ENCODE data around the gene LRP1. TPM values are rescaled to one million over a fixed set of nuclear protein-coding genes. Genes with fewer than 3 reads are reported as not detected.

LRP1 gene
- total RNA-seq, 1 experiment from 2014 or later = 12.4 TPM

- H3K4me3 Mint-ChIP-seq (ENCODE audit: low read depth, unreplicated experiment) = no peak overlapping the region
- intact Hi-C loops (cut with micrococcal nuclease; ENCODE audit: unreplicated experiment) = no loop called here
- peaks cover 4% of the 10 kb centered on the region for H3K36me3 Mint-ChIP-seq (ENCODE audit: insufficient read depth, unreplicated experiment)
- no peaks in the 10 kb centered on the region for H3K9me3 Mint-ChIP-seq (ENCODE audit: low read depth, unreplicated experiment)
- peaks cover 9% of the 10 kb centered on the region for H3K27me3 Mint-ChIP-seq (ENCODE audit: unreplicated experiment)
- H3K4me1 Mint-ChIP-seq (ENCODE audit: low read depth, unreplicated experiment) = no peaks in the 10 kb centered on the region
- TF ChIP-seq CTCF (IDR thresholded peaks at IDR 0.05; ENCODE audit: unreplicated experiment) = no peak
- CTCF ChIA-PET = interaction anchor here (1.0 to 6.0 kb wide), 3 partner anchors 10 to 62 kb away, joined by 3 to 39 read pairs (median 3); partner anchors contain the start of gene LRP1
- DNase-seq = no peak
- H3K27ac Mint-ChIP-seq (ENCODE audit: unreplicated experiment) = no peak overlapping the region
- BruUV-seq (replicated peaks) = no TSS peak
Measured at GRCh38 chr12:57185906-57186508, 57.7 kb downstream of the LRP1 start.

GRCh38 chr12:57187222-57188089 lies 59.2 kb downstream of the LRP1 start:
- H3K36me3 Mint-ChIP-seq (ENCODE audit: insufficient read depth, unreplicated experiment) = peaks cover 7% of the 10 kb centered on the region
- peaks cover 9% of the 10 kb centered on the region for H3K27me3 Mint-ChIP-seq (ENCODE audit: unreplicated experiment)
- intact Hi-C loops (cut with micrococcal nuclease; ENCODE audit: unreplicated experiment) = no loop called here
- CTCF ChIA-PET = interaction anchor here (0.5 to 1.1 kb wide), 2 partner anchors 59 to 441 kb away, joined by 3 read pairs; partner anchors contain the start of gene LRP1
- no TSS peak for BruUV-seq (replicated peaks)
- no peak for DNase-seq
- no peaks in the 10 kb centered on the region for H3K4me1 Mint-ChIP-seq (ENCODE audit: low read depth, unreplicated experiment)
- H3K9me3 Mint-ChIP-seq (ENCODE audit: low read depth, unreplicated experiment) = peaks cover 2% of the 10 kb centered on the region
- no peak overlapping the region for H3K27ac Mint-ChIP-seq (ENCODE audit: unreplicated experiment)
- TF ChIP-seq CTCF (IDR thresholded peaks at IDR 0.05; ENCODE audit: unreplicated experiment) = no peak
- no peak overlapping the region for H3K4me3 Mint-ChIP-seq (ENCODE audit: low read depth, unreplicated experiment)

- Mint-ChIP-seq H3K27me3 (ENCODE audit: unreplicated experiment) (peaks cover 9% of the 10 kb centered on the region), H3K4me1 (ENCODE audit: low read depth, unreplicated experiment) (no peaks in the 10 kb centered on the region), H3K36me3 (ENCODE audit: insufficient read depth, unreplicated experiment) (peaks cover 8% of the 10 kb centered on the region), H3K9me3 (ENCODE audit: low read depth, unreplicated experiment) (peaks cover 2% of the 10 kb centered on the region), H3K4me3 (ENCODE audit: low read depth, unreplicated experiment) (no peak overlapping the region), H3K27ac (ENCODE audit: unreplicated experiment) (no peak overlapping the region)
- no peak for TF ChIP-seq CTCF (IDR thresholded peaks at IDR 0.05; ENCODE audit: unreplicated experiment)
- BruUV-seq (replicated peaks) = no TSS peak
- intact Hi-C loops (cut with micrococcal nuclease; ENCODE audit: unreplicated experiment) = no loop called here
- CTCF ChIA-PET = interaction anchor here (0.8 kb wide), 1 partner anchor 25 kb away, joined by 3 read pairs; no protein-coding TSS in a partner anchor
- no peak for DNase-seq
Measured at GRCh38 chr12:57188090-57188425, 59.8 kb downstream of the LRP1 start.

GRCh38 chr12:57190037-57190436 lies 61.8 kb downstream of the LRP1 start:
- Mint-ChIP-seq H3K27me3 (ENCODE audit: unreplicated experiment) (peaks cover 9% of the 10 kb centered on the region), H3K9me3 (ENCODE audit: low read depth, unreplicated experiment) (peaks cover 2% of the 10 kb centered on the region), H3K27ac (ENCODE audit: unreplicated experiment) (no peak overlapping the region), H3K36me3 (ENCODE audit: insufficient read depth, unreplicated experiment) (peaks cover 4% of the 10 kb centered on the region), H3K4me1 (ENCODE audit: low read depth, unreplicated experiment) (no peaks in the 10 kb centered on the region), H3K4me3 (ENCODE audit: low read depth, unreplicated experiment) (no peak overlapping the region)
- CTCF ChIA-PET = interaction anchor here (0.7 kb wide), 1 partner anchor 469 kb away, joined by 3 read pairs; no protein-coding TSS in a partner anchor
- intact Hi-C loops (cut with micrococcal nuclease; ENCODE audit: unreplicated experiment) = no loop called here
- no peak for TF ChIP-seq CTCF (IDR thresholded peaks at IDR 0.05; ENCODE audit: unreplicated experiment)
- no TSS peak for BruUV-seq (replicated peaks)
- DNase-seq = no peak

Data from Calu3 (cell line).